OCI-LY7 (cell line): Measurements from ENCODE around the gene PAX9. TPM values are rescaled to one million over a fixed set of nuclear protein-coding genes. Genes with fewer than 3 reads are reported as not detected.

Source experiments
- BruUV-seq: library from RNA; stranded (reverse); fragments of 400-500 nt; replicated peaks from 2 replicates; lab custom pipeline; 2021; lab: Mats Ljungman, UMichigan
- CTCF ChIA-PET: fragments of 300-600 bp; sonication (Branson Sonifier 250); formaldehyde crosslinking; loops from one replicate; lab custom pipeline; 2022; ENCODE audit warnings: antibody characterized with exemption; ENCODE audit not compliant: unreplicated experiment; lab: Charles Lee
- POLR2A ChIA-PET: fragments of 300-600 bp; sonication (Branson Sonifier 250); formaldehyde crosslinking; loops from one replicate; lab custom pipeline; 2022; ENCODE audit warnings: antibody characterized with exemption; lab: Charles Lee
- DNase-seq: peaks from one replicate; pipeline ENCODE4 v3.0.0-alpha.2; 2015; ENCODE audit warnings: low spot score
- H2AFZ ChIP-seq: fragments of 200-600 bp; sonication (generic), shearing (Covaris generic); 2 replicates; pipeline ENCODE4 v1.6.1; 2014; ENCODE audit warnings: mild to moderate bottlenecking, antibody characterized with exemption, low read length, moderate library complexity
- H3K27ac ChIP-seq: fragments of 200-600 bp; sonication (generic); 2 replicates; pipeline ENCODE4 v1.5.1; 2014; ENCODE audit warnings: mixed run types, low read depth, mild to moderate bottlenecking, moderate library complexity, low read length, inconsistent platforms; ENCODE audit not compliant: poor library complexity, severe bottlenecking
- H3K36me3 ChIP-seq: fragments of 200-600 bp; sonication (generic); 2 replicates; pipeline ENCODE4 v1.6.1; 2014; ENCODE audit warnings: mild to moderate bottlenecking, antibody characterized with exemption, low read length, moderate library complexity, mixed read lengths; ENCODE audit not compliant: insufficient read depth
- H3K4me1 ChIP-seq: fragments of 200-600 bp; sonication (generic); 2 replicates; pipeline ENCODE4 v1.5.1; 2014; ENCODE audit warnings: mild to moderate bottlenecking, low read length; ENCODE audit not compliant: insufficient read depth, poor library complexity, severe bottlenecking
- H3K4me2 ChIP-seq: fragments of 200-600 bp; sonication (generic); 2 replicates; pipeline ENCODE4 v1.6.1; 2014; ENCODE audit warnings: mild to moderate bottlenecking, low read length
- H3K4me3 ChIP-seq: fragments of 200-600 bp; sonication (generic); 2 replicates; pipeline ENCODE4 v1.5.1; 2014; ENCODE audit warnings: mild to moderate bottlenecking, low read depth, low read length; ENCODE audit not compliant: poor library complexity, severe bottlenecking
- H3K79me2 ChIP-seq: fragments of 200-600 bp; sonication (generic); 2 replicates; pipeline ENCODE4 v1.6.1; 2016; ENCODE audit warnings: low read depth, mild to moderate bottlenecking, low read length, moderate library complexity, mixed read lengths; ENCODE audit not compliant: insufficient read depth
- H3K9me2 ChIP-seq: fragments of 200-600 bp; sonication (generic); 2 replicates; pipeline ENCODE4 v1.6.1; 2016; ENCODE audit warnings: mild to moderate bottlenecking, low read length, mixed read lengths; ENCODE audit not compliant: insufficient read depth
- H3K9me3 ChIP-seq: fragments of 200-600 bp; sonication (generic); 2 replicates; pipeline ENCODE4 v1.6.1; 2014; ENCODE audit warnings: mild to moderate bottlenecking, mixed run types, low read length, mixed read lengths
- H4K20me1 ChIP-seq: fragments of 200-600 bp; sonication (generic); 2 replicates; pipeline ENCODE4 v1.6.1; 2014; ENCODE audit warnings: mild to moderate bottlenecking, antibody characterized with exemption, low read length, moderate library complexity, mixed read lengths; ENCODE audit not compliant: insufficient read depth
- CTCF ChIP-seq: fragments of 200-600 bp; sonication (generic); conservative IDR thresholded peaks from 2 replicates; pipeline ENCODE4 v1.5.1; 2014; ENCODE audit warnings: mild to moderate bottlenecking, antibody characterized with exemption, low read length, moderate library complexity, mixed read lengths
- EZH2phosphoT487 ChIP-seq: fragments of 200-600 bp; sonication (generic); IDR thresholded peaks from 2 replicates; pipeline ENCODE4 v1.6.1; 2018; ENCODE audit warnings: low read depth, borderline replicate concordance, mild to moderate bottlenecking, mixed run types, antibody characterized with exemption, low read length, moderate library complexity, mixed read lengths
- intact Hi-C: fragments of 100-400 bp; cut with micrococcal nuclease; formaldehyde crosslinking; loops from one replicate; pipeline ENCODE4 v1.10.0; 2022; ENCODE audit not compliant: unreplicated experiment
- total RNA-seq, 2 experiments: library from RNA; depleted of rRNA in 1 of 2; stranded (reverse); fragments of >200 nt in 1 of 2; shearing (Covaris generic) in 1 of 2; gene quantifications; 2 replicates each; pipeline ENCODE4 v1.2.3, GENCODE V29; 2014 to 2022

The PAX9 gene
- total RNA-seq, 2 experiments from 2014 or later, result 2.3 to 4.4 TPM

- H3K79me2 ChIP-seq, result no peaks in the 10 kb centered on the region
- H3K9me3 ChIP-seq, result no peaks in the 10 kb centered on the region
- H4K20me1 ChIP-seq, result no peaks in the 10 kb centered on the region
- H3K4me3 ChIP-seq, result peak overlapping the region; percentile 63
- no peaks in the 10 kb centered on the region; the same call in 1 of the 2 replicates for H3K36me3 ChIP-seq
- intact Hi-C loops, result no loop called here
- H2AFZ ChIP-seq, result peak overlapping the region; percentile 62; the same call in 1 of the 2 replicates
- POLR2A ChIA-PET, result no interaction called here
- H3K4me2 ChIP-seq, result peak overlapping the region; percentile 37
- peaks cover 14% of the 10 kb centered on the region for H3K4me1 ChIP-seq
- no peaks in the 10 kb centered on the region for H3K9me2 ChIP-seq
- no TSS peak for BruUV-seq
- H3K27ac ChIP-seq, result no peak overlapping the region
- no peak for DNase-seq
- CTCF ChIA-PET, result no interaction called here
- TF ChIP-seq CTCF, result no peak
- TF ChIP-seq EZH2phosphoT487, result no peak
Observed at GRCh38 chr14:36662543-36663403, 1.1 kb downstream of the PAX9 start.

- ChIA-PET POLR2A (no interaction called here), CTCF (no interaction called here)
- TF ChIP-seq CTCF (no peak), EZH2phosphoT487 (no peak)
- Histone ChIP-seq H3K9me2 (no peaks in the 10 kb centered on the region), H3K79me2 (no peaks in the 10 kb centered on the region), H3K36me3 (no peaks in the 10 kb centered on the region; the same call in 1 of the 2 replicates), H3K4me3 (peak overlapping the region; percentile 6), H3K4me1 (peaks cover 14% of the 10 kb centered on the region), H3K9me3 (no peaks in the 10 kb centered on the region), H2AFZ (no peak overlapping the region), H3K27ac (no peak overlapping the region), H3K4me2 (peak overlapping the region; percentile 14; the same call in 1 of the 2 replicates), H4K20me1 (no peaks in the 10 kb centered on the region)
- DNase-seq, result no peak
- BruUV-seq, result no TSS peak
- intact Hi-C loops, result no loop called here
Observed at GRCh38 chr14:36663404-36664321, 2.0 kb downstream of the PAX9 start.
